Endothelial cell of umbilical vein (primary cell): ENCODE measurements around the gene MGAT4A. TPM values are rescaled to one million over a fixed set of nuclear protein-coding genes. Genes with fewer than 3 reads are reported as not detected.
"Not testable (repeated sequence)": the region's sequence is repeated elsewhere in the genome, so short reads cannot be mapped to it uniquely, and the experiment has no call there.

Experiments
- BruUV-seq: library from RNA; stranded (reverse); fragments of 400-500 nt; replicated peaks from 2 replicates; lab custom pipeline; 2021; lab: Mats Ljungman, UMichigan
- CTCF ChIA-PET: fragments of 300-600, 350-600 bp; sonication (Branson Sonifier 250); formaldehyde crosslinking; loops from one replicate; lab custom pipeline; 2021; ENCODE audit warnings: antibody characterized with exemption, inconsistent platforms; lab: Charles Lee
- POLR2A ChIA-PET: fragments of 300-600, 350-600 bp; sonication (Branson Sonifier 250); formaldehyde crosslinking; loops from one replicate; lab custom pipeline; 2021; ENCODE audit warnings: antibody characterized with exemption, inconsistent platforms; lab: Charles Lee
- DNase-seq: peaks from one replicate; pipeline ENCODE4 v3.0.0-alpha.2; 2011; ENCODE audit warnings: low read depth, low spot score
- FAIRE-seq: peaks from 2 replicates; lab custom pipeline; 2011; peaks lifted over from hg19 to GRCh38; lab: Jason Lieb, UNC
- H2AFZ ChIP-seq: 2 replicates; pipeline ENCODE4 v1.6.0; 2012; ENCODE audit warnings: low read depth, low read length, control low read depth, inconsistent platforms
- H3K27ac ChIP-seq: 2 replicates; pipeline ENCODE4 v1.5.1; 2011; ENCODE audit warnings: low read depth, mild to moderate bottlenecking, control low read depth, low read length, moderate library complexity; ENCODE audit not compliant: insufficient read depth
- H3K27me3 ChIP-seq, 2 experiments: 2 replicates each; pipeline versions ENCODE4 v1.6.0 to v1.6.1; 2011; ENCODE audit warnings: low read length in 2 of 2, mixed read lengths in 1 of 2; ENCODE audit not compliant: control insufficient read depth in 2 of 2, insufficient read depth in 2 of 2
- H3K36me3 ChIP-seq, 2 experiments: 2 replicates in 1 of 2; 3 replicates in 1 of 2; pipeline ENCODE4 v1.5.1; 2011; ENCODE audit warnings: low read length in 2 of 2, mild to moderate bottlenecking in 1 of 2, moderate library complexity in 1 of 2; ENCODE audit not compliant: control insufficient read depth in 2 of 2, insufficient read depth in 2 of 2; ENCODE audit errors: extremely low read depth in 1 of 2
- H3K4me1 ChIP-seq: 3 replicates; pipeline ENCODE4 v1.5.1; 2011; ENCODE audit warnings: mild to moderate bottlenecking, low read length; ENCODE audit not compliant: control insufficient read depth, insufficient read depth; ENCODE audit errors: extremely low read depth
- H3K4me2 ChIP-seq: 2 replicates; pipeline ENCODE4 v1.6.1; 2011; ENCODE audit warnings: low read length, control low read depth, mixed read lengths; ENCODE audit not compliant: insufficient read depth
- H3K4me3 ChIP-seq, 3 experiments: fragments of 200-600 bp in 1 of 3; sonication (generic), shearing (Covaris generic) in 1 of 3; replicated peaks in 1 of 3; 2 replicates each; pipeline ENCODE4 v1.5.1; 2011 to 2016; ENCODE audit warnings: control low read depth in 3 of 3, low read length in 3 of 3, mild to moderate bottlenecking in 2 of 3, inconsistent platforms in 1 of 3, low read depth in 1 of 3, moderate library complexity in 1 of 3; ENCODE audit not compliant: insufficient read depth in 1 of 3
- H3K79me2 ChIP-seq: 2 replicates; pipeline ENCODE4 v1.6.0; 2012; ENCODE audit warnings: low read length, inconsistent platforms; ENCODE audit not compliant: control insufficient read depth, insufficient read depth
- H3K9ac ChIP-seq: replicated peaks from 2 replicates; pipeline ENCODE3; 2011; ENCODE audit warnings: low read length, control low read depth; ENCODE audit not compliant: insufficient read depth; ENCODE audit errors: extremely low read depth
- H3K9me1 ChIP-seq: replicated peaks from 3 replicates; pipeline ENCODE4 v1.6.0; 2011; ENCODE audit warnings: mild to moderate bottlenecking, low read length; ENCODE audit not compliant: control insufficient read depth, insufficient read depth; ENCODE audit errors: extremely low read depth
- H3K9me3 ChIP-seq: replicated peaks from 2 replicates; pipeline ENCODE4 v1.5.1; 2012; ENCODE audit warnings: low read length, inconsistent platforms; ENCODE audit not compliant: control insufficient read depth, insufficient read depth
- H4K20me1 ChIP-seq: replicated peaks from 2 replicates; pipeline ENCODE3; 2011; ENCODE audit warnings: mild to moderate bottlenecking, low read length; ENCODE audit not compliant: control insufficient read depth, insufficient read depth; ENCODE audit errors: extremely low read depth
- EZH2 ChIP-seq: IDR thresholded peaks from 2 replicates; pipeline ENCODE4 v1.6.1; 2012; ENCODE audit warnings: borderline replicate concordance, low read depth, mild to moderate bottlenecking, moderate library complexity, low read length, inconsistent platforms; ENCODE audit not compliant: severe bottlenecking
- FOS ChIP-seq: IDR thresholded peaks from 2 replicates; pipeline ENCODE4 v1.6.1; 2011; ENCODE audit warnings: mild to moderate bottlenecking, low read length, moderate library complexity, borderline replicate concordance; ENCODE audit not compliant: insufficient read depth
- GATA2 ChIP-seq: IDR thresholded peaks from 2 replicates; pipeline ENCODE4 v1.7.0; 2011; ENCODE audit warnings: low read depth, mild to moderate bottlenecking, moderate library complexity, mixed read lengths, low read length; ENCODE audit not compliant: insufficient read length, insufficient read depth
- JUN ChIP-seq: IDR thresholded peaks from 2 replicates; pipeline ENCODE4 v1.6.1; 2011; ENCODE audit warnings: borderline replicate concordance, low read depth; ENCODE audit not compliant: insufficient read length, insufficient read depth
- MYC ChIP-seq: IDR thresholded peaks from one replicate; pipeline ENCODE4 v1.6.1; 2011; ENCODE audit warnings: mild to moderate bottlenecking, low read depth, low read length
- POLR2A ChIP-seq: IDR thresholded peaks from 2 replicates; pipeline ENCODE4 v1.6.1; 2012; ENCODE audit warnings: low read depth, mild to moderate bottlenecking, control low read depth, low read length
- POLR2AphosphoS5 ChIP-seq: IDR thresholded peaks from 2 replicates; pipeline ENCODE4 v1.6.1; 2012; ENCODE audit warnings: low read depth, mild to moderate bottlenecking, control low read depth, low read length, moderate library complexity; ENCODE audit not compliant: insufficient read depth
- dilution Hi-C: fragments of 300-500 bp; cut with MboI; formaldehyde crosslinking; loops from one replicate; pipeline ENCODE4 v1.15.0; 2019; ENCODE audit warnings: low sequenced_read_pairs; ENCODE audit not compliant: extremely low pct_ligation_motif_present
- intact Hi-C: fragments of 100-400 bp; cut with micrococcal nuclease; formaldehyde crosslinking; loops from one replicate; pipeline ENCODE4 v1.10.0; 2022
- polyA plus RNA-seq, 4 experiments: library from polyadenylated mRNA; depleted of rRNA in 3 of 4; stranded (reverse) in 3 of 4; unstranded in 1 of 4; fragments of >200 nt; gene quantifications; 2 replicates each; pipeline versions ENCODE4 v1.2.1 to v1.2.3, GENCODE V29; 2011 to 2012; ENCODE audit warnings: missing spikeins in 1 of 4
- total RNA-seq: library from RNA; stranded (reverse); gene quantifications from 2 replicates; pipeline ENCODE4 v1.2.3, GENCODE V29; 2021
- TF ChIP-seq, protein P1 (sequence below): IDR thresholded peaks from 2 replicates; pipeline ENCODE4 v1.6.1; 2011; ENCODE audit not compliant: insufficient read depth, insufficient read length
- TF ChIP-seq, protein P2 (sequence below), 2 donors: IDR thresholded peaks; 1 replicate in 1 of 2; 2 replicates in 1 of 2; pipeline ENCODE4 v1.5.1; 2011; ENCODE audit warnings: low read length in 2 of 2, mild to moderate bottlenecking in 2 of 2, moderate library complexity in 2 of 2, control low read depth in 1 of 2, inconsistent platforms in 1 of 2, low read depth in 1 of 2; ENCODE audit not compliant: insufficient read depth in 1 of 2; ENCODE audit errors: extremely low read depth in 1 of 2

MGAT4A gene
- total and polyA plus RNA-seq, 2 donors (not counting 3 experiments of a cell fraction or from before 2014, with no cell fraction given), result 9.2 to 42.2 TPM

DNA sequence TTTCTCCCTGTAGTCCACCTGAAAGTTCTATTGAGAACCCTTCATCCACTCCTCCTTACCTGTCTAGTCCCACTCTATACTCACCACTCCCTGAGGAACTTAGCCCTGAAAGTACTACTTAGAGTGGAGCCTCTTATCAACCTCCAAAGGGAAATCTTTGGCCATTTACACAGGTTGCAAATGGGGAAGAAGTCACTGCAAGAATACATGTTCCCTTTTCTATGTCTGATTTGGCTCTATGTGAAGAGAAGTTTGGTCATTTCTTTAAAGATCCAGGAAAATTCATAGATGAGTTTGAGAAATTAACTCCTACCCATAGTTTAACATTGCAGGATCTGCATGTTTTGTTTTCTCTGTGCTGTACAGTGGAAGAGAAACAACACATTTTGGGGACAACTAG lies 22.9 kb upstream of the MGAT4A start:
- H2AFZ ChIP-seq, result no peak overlapping the region
- dilution Hi-C loops (no loop called here), intact Hi-C loops (loop anchor here (10.0 kb wide), 1 partner anchor 581 kb away; the partner anchor contains the start of genes EIF5B and TXNDC9)
- CTCF ChIA-PET, result no interaction called here
- FAIRE-seq, result no peak
- no peaks in the 10 kb centered on the region for H3K9me3 ChIP-seq
- BruUV-seq, result no TSS peak
- no peak overlapping the region for H3K4me2 ChIP-seq
- peaks cover 26% of the 10 kb centered on the region for H3K4me1 ChIP-seq
- DNase-seq, result no peak
- no peaks in the 10 kb centered on the region for H4K20me1 ChIP-seq
- no peaks in the 10 kb centered on the region for H3K9me1 ChIP-seq
- no peaks in the 10 kb centered on the region for H3K79me2 ChIP-seq
- H3K4me3 ChIP-seq, result no peak overlapping the region
- H3K27ac ChIP-seq, result no peak overlapping the region
- TF ChIP-seq, protein P1, sequence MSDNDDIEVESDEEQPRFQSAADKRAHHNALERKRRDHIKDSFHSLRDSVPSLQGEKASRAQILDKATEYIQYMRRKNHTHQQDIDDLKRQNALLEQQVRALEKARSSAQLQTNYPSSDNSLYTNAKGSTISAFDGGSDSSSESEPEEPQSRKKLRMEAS, result no peak
- TF ChIP-seq, protein P2, sequence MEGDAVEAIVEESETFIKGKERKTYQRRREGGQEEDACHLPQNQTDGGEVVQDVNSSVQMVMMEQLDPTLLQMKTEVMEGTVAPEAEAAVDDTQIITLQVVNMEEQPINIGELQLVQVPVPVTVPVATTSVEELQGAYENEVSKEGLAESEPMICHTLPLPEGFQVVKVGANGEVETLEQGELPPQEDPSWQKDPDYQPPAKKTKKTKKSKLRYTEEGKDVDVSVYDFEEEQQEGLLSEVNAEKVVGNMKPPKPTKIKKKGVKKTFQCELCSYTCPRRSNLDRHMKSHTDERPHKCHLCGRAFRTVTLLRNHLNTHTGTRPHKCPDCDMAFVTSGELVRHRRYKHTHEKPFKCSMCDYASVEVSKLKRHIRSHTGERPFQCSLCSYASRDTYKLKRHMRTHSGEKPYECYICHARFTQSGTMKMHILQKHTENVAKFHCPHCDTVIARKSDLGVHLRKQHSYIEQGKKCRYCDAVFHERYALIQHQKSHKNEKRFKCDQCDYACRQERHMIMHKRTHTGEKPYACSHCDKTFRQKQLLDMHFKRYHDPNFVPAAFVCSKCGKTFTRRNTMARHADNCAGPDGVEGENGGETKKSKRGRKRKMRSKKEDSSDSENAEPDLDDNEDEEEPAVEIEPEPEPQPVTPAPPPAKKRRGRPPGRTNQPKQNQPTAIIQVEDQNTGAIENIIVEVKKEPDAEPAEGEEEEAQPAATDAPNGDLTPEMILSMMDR (IDR thresholded peaks at IDR 0.05; ENCODE audit: extremely low read depth in 1 of 2, insufficient read depth in 1 of 2, low read depth in 1 of 2, low read length in 2 of 2), result no peak
- TF ChIP-seq JUN (no peak), POLR2AphosphoS5 (no peak), MYC (no peak), GATA2 (no peak), EZH2 (no peak), POLR2A (no peak), FOS (no peak)
- H3K9ac ChIP-seq, result no peak overlapping the region
- H3K36me3 ChIP-seq, result no peaks in the 10 kb centered on the region
- no peaks in the 10 kb centered on the region for H3K27me3 ChIP-seq
- POLR2A ChIA-PET, result no interaction called here

DNA sequence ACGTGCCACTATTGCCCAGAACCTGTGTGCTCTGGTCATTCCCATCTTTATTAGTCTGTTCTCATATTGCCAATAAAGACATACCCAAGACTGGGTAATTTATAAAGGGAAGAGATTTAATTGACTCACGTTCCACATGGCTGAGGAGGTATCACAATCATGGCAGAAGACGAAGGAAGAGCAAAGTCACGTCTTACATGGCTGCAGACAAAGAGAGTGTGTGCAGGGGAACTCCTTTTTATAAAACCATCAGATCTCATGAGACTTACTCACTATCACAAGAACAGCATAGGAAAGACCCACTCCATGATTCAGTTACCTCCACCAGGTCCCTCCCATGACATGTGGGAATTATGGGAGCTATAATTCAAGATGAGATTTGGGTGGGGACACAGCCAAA lies 21.8 kb upstream of the MGAT4A start:
- H2AFZ ChIP-seq, H3K4me2 ChIP-seq, H4K20me1 ChIP-seq, H3K9me3 ChIP-seq, H3K36me3 ChIP-seq, H3K27me3 ChIP-seq, FAIRE-seq, H3K9ac ChIP-seq, H3K79me2 ChIP-seq, dilution Hi-C loops, DNase-seq, H3K27ac ChIP-seq, H3K9me1 ChIP-seq, H3K4me3 ChIP-seq, BruUV-seq: not testable (repeated sequence)
- ChIA-PET CTCF (interaction anchor here (1.0 kb wide), 2 partner anchors 9 to 103 kb away, joined by 3 to 4 read pairs; no protein-coding TSS in a partner anchor), POLR2A (interaction anchor here (0.6 kb wide), 1 partner anchor 113 kb away, joined by 4 read pairs; no protein-coding TSS in a partner anchor)
- H3K4me1 ChIP-seq, result peaks cover 17% of the 10 kb centered on the region
- intact Hi-C loops, result loop anchor here (10.0 kb wide), 1 partner anchor 582 kb away; the partner anchor contains the start of genes EIF5B and TXNDC9
